Stimulated activated CD4-positive, alpha-beta T cell treated with anti-CD3 and anti-CD28 coated beads, Interleukin-12 subunit alpha, Interleukin-12 subunit beta, amount 100 ng/mL, for 4 hours (primary cell): ENCODE measurements around the gene L3MBTL2.
"Not testable (repeated sequence)": the region's sequence is repeated elsewhere in the genome, so short reads cannot be mapped to it uniquely, and the experiment has no call there.

Experiments used
- DNase-seq: peaks from one replicate; pipeline ENCODE4 v3.0.0-alpha.2; 2020

L3MBTL2 gene

DNA sequence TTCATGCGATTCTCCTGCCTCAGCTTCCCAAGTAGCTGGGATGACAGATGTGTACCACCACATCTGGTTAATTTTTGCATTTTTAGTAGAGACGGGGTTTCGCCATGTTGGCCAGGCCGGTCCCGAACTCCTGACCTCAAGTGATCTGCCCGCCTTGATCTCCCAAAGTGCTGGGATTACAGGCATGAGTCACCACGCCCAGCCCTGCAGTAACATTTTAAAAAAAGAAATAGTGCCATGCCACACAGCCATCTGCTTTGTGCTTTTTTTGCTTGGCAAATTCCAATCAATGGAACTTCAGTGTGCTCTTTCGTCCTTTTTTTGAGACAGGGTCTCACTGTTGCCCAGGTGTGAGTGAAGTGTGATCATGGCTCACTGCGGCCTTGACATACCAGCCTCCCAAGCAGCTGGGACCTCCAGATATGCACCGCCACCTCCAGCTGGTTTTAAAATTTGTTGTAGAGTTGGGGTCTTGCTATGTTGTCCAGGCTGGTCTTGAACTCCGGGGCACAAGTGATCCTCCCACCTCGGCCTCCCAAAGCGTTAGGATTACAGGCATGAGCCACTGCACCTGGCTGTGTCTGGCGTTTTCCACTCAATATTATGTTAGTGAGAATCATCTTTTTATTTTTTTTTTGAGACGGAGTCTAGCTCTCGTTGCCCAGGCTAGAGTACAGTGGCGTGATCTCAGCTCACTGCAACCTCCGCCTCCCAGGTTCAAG is 37.4 kb downstream of the L3MBTL2 start:
- DNase-seq, result no peak

DNA sequence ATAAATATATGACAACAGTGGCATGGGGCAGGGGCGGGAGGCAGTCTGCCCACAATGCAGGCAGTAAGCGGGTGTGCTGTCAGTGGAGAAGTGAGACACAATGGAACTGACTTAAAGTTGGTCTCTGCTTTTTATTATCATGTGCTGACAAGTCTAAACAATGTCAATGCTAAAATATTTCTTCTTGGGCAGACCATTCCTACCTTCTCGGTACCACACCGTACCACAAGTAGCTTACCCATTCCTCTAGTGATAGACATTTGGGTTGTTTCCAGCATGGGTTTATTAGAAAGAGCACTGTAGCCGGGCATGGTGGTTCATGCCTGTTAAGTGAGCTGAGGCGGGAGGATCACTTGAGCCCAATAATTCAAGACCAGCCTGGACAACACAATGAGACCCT is 38.2 kb downstream of the L3MBTL2 start:
- DNase-seq, result no peak

DNA sequence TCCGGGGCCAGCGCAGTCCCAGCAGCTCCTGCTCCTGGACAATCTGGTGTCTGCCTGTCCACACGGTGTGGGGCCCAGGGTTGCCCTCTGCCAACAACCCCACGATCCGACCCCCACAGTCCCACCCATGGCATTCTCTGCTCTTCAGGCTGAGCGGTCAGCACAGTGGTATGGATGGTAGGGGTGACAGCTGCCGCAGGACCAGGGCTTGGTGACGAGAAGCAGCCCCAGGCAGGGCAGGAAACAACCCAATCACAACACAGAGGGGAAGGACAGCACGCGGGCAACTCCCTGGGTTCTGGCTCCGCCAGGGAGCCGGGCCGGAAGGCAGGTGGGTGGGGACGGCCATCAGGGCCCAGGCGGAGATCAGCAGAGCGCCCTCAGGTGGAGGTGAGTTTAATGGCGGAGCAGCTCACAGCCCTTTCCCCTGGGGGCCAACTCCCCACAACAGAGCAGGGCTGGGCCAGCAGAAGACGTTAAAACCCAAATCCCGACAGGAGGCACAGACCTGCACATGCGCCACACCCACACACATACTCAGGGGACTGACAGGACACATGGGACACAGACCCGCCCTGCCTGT is 40.9 kb downstream of the L3MBTL2 start:
- no peak for DNase-seq

DNA sequence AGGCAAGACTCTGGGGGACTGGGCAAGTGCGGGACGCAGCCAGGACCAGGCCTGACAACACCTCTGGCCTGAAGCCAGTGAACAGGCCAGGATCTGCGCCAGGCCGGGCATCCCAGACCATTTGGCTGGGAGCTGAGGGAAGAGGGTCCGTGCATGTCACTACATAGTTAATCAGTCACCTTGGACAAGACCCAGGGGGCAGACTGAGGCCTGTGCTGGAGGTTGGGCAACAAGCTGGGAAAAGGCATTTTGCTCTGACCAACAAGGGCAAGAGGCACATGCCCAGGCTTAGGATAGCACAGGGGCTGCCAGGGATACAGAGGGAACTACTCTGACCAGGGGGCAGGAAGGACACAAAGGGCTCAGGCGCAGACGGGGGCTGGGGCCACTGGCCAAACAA is 42.6 kb downstream of the L3MBTL2 start:
- no peak for DNase-seq

- DNase-seq, result no peak
Observed at GRCh38 chr22:41248314-41248713, 43.2 kb downstream of the L3MBTL2 start.

- no peak for DNase-seq
Observed at GRCh38 chr22:41248758-41249157, 43.6 kb downstream of the L3MBTL2 start.

DNA sequence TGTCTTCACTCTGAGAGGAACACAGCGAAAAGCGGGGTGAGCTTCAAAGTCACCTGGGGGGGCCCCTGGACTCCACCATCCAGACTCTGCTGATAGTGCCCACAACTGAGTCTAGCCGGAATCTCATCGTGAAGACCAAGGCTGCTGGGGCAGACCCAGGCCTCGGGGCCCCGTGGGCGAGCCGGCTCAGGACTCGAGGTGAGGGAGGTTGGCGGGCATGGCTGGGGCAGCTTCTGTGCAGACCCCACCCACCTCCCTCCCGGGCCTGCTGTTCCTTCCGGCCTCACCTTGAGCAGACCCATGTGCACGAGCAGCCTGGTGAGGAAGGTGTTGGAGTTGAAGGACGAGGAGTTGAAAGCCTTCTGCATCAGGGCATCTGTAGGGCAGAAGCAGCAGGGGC is 44.3 kb downstream of the L3MBTL2 start:
- no peak for DNase-seq

GRCh38 chr22:41250127-41250526 is 45.0 kb downstream of the L3MBTL2 start:
- no peak for DNase-seq

- DNase-seq, result no peak
Observed at GRCh38 chr22:41252365-41252764, 47.3 kb downstream of the L3MBTL2 start.

DNA sequence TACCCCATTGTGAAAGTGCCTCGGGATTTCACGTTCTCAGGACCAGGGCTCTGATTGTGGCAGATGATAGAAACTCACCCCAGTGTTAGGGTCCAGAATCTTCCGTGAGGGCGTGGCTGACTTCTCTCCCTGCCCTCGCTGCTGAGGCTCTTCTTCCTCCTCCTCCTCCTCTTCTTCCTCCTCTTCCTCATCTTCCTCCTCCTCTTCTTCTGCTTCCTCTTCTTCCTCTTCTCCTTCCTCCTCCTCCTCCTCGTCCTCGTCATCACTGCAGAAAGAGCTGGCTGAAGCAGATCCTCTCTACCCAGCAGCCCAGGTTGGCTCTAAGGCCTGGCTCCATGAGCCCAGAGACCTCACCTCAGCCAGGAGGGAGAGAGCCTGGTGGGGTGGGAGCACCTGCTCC is 49.1 kb downstream of the L3MBTL2 start:
- no peak for DNase-seq

GRCh38 chr22:41256254-41257253 is 51.4 kb downstream of the L3MBTL2 start:
- no peak for DNase-seq

- DNase-seq, result no peak
Observed at GRCh38 chr22:41257696-41258095, 52.6 kb downstream of the L3MBTL2 start.

- not testable (repeated sequence) for DNase-seq
Observed at GRCh38 chr22:41259756-41260155, 54.6 kb downstream of the L3MBTL2 start.

GRCh38 chr22:41260871-41261270 is 55.8 kb downstream of the L3MBTL2 start:
- DNase-seq, result no peak

GRCh38 chr22:41261541-41262249 is 56.6 kb downstream of the L3MBTL2 start:
- DNase-seq, result no peak

DNA sequence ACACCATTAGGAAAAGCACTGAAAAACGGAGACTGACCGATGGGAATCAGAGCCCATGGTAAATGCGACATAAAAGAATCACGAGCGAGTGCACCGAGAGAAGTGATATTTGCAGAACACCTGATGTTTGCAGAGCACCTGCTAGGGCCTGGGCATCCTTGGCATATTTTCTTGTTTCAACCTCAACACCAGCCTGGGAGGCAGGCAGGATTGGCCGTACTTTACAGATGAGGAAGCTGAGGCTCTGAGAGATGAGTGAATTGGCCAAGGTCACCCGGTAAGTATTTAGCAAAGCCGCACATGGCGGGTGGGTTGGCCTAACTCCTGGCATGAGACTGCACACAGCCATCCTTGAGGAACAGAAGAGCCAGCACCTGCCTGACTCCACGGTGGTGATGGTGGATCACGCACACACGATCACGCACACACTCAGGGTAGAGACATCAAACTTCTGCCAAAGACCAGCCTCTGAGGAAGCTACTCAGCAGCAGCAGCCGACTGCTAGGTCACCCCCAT is 57.2 kb downstream of the L3MBTL2 start:
- no peak for DNase-seq

DNA sequence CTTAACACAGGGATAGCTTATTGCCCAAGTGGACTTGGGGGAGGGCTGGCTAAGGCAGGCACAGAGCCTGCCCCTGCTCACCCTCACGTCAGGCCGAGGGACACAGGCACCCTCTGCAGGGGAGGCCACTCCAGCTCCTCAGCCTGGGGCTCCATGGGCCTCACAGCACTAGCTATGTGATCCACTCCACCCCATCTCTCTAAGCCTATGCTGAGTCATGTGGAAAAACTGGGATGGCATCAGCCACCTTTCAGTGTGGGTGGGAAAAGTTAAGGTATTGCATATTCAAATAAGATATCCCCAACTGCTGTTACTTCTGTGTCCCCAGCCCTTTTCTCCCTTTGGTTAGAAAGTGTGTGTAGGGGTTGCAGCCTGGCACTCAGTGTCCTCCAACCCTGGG is 58.6 kb downstream of the L3MBTL2 start:
- DNase-seq, result no peak

GRCh38 chr22:41264408-41264941 is 59.4 kb downstream of the L3MBTL2 start:
- DNase-seq, result no peak

DNA sequence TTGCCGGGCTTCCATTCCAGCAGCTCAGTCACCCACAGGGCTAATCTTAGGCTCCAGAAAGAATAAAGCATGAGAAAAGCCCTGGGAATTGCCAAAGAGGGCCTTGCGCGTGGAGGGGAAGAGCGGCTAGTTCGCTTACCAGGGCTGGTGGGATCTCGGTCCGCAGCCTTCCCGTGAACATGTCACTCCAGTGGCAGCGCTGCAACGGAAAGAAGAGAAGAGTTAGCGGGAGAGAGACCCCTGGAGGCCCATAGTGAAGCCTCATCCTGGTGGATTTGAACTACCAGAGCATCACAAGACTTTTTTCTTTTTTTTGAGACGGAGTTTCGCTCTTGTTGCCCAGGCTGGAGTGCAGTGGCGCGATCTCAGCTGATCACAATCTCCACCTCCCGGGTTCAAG is 62.8 kb downstream of the L3MBTL2 start:
- no peak for DNase-seq

DNA sequence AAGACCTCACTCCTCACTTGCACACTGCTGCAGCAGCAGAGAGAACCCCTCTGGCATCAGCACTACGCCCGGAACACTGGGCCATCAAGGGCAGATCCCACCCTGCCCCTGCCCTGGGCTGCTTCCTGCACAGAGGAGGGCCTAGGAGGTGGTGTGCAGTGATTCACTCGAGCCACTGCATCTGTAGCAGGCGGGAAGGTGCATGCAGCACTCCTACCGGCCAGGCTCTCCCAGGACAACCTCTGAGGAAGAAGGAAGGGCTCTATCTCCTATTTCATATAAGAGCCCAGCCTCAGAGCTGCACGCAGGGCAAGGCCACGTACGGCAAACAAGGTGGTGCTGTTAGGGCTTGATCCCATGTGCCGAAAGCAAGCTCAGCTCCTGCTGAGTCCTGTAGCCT is 66.7 kb downstream of the L3MBTL2 start:
- DNase-seq, result no peak

DNA sequence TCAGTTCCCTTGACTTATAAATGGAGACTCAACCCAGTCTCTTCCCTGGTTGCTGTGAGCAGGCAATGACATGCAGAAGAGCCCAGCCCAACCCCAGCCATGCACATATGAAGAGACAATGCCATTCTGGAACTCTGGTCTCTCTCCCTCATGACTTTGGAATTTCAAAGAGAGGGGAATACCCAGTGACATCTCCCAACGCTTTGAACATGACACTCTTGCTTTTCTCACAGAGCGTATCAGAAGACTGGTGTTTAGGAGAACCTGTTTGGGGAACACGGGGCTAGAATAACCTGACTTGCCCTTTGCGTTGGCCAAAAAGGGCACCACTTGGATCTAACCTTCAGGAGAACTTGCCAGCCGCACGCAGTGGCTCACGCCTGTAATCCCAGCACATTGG is 68.0 kb downstream of the L3MBTL2 start:
- no peak for DNase-seq

DNA sequence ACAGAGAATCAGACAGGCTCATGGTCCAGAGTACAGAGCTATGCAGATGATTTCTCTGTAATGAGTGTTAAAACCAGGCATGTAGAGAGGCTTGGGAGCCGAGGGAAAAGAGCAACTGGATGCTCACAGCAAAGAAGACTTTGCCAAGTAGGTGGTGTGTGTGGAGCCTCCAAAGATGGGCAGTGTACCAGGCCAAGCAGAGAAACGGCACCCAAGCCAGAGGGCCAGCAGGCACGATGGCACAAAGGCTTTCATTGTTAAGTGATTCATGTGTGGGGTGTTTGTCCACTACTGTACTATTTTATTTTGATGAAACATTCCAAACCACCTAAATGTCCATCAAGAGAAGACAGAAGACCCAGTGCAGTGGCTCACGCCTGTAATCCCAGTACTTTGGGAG is 69.7 kb downstream of the L3MBTL2 start:
- DNase-seq, result no peak

GRCh38 chr22:41280065-41280464 is 75.0 kb downstream of the L3MBTL2 start:
- no peak for DNase-seq
